ENCODE measurements around the gene ANTKMT. TPM values are rescaled to one million over a fixed set of nuclear protein-coding genes. Genes with fewer than 3 reads are reported as not detected.

ANTKMT gene
- total and polyA plus RNA-seq, 2 of the 8 experiments (the other 6 are each of a cell fraction or from before 2014, with no cell fraction given) = 26.5 to 26.6 TPM

GRCh38 chr16:717450-718245, 3.3 kb upstream of the ANTKMT start:
- Histone ChIP-seq H4K8ac (ENCODE audit: extremely low read depth, insufficient read depth, low read length) (no peak overlapping the region), H2AFZ (ENCODE audit: low read length) (no peak overlapping the region), H4K20me1 (replicated peaks in 1 of 2; ENCODE audit: control insufficient read depth in 1 of 2, insufficient read depth in 2 of 2, low read length in 2 of 2) (peaks cover 6 to 14% of the 10 kb centered on the region in 2 experiments), H3K23me2 (ENCODE audit: low read depth, low read length) (peaks cover 19% of the 10 kb centered on the region; the same call in 1 of the 2 replicates), H3K4me1 (replicated peaks in 1 of 4; ENCODE audit: control insufficient read depth in 3 of 4, insufficient read depth in 4 of 4, low read length in 3 of 4) (peaks cover 0 to 29% (median 19%) of the 10 kb centered on the region in 4 experiments; a peak in 5 of 7 replicates), H4K91ac (replicated peaks; ENCODE audit: insufficient read length, low read length) (no peak overlapping the region), H3K4ac (replicated peaks; ENCODE audit: insufficient read length, low read depth, low read length) (no peak overlapping the region), H3K79me2 (ENCODE audit: control insufficient read depth in 1 of 2, insufficient read depth in 2 of 2, low read length in 2 of 2) (no peaks in the 10 kb centered on the region), H2BK12ac (ENCODE audit: low read depth, low read length) (no peak overlapping the region), H3K79me1 (ENCODE audit: low read depth, low read length) (no peaks in the 10 kb centered on the region), H3K4me3 (ENCODE audit: extremely low read depth in 1 of 4, insufficient read depth in 2 of 4, low read depth in 3 of 4, low read length in 4 of 4) (no peak overlapping the region), H3K36me3 (ENCODE audit: control insufficient read depth in 2 of 4, insufficient read depth in 4 of 4, low read length in 3 of 4) (peaks cover 0 to 6% (median 0%) of the 10 kb centered on the region in 4 experiments; a peak in 1 of 8 replicates), H4K5ac (ENCODE audit: insufficient read length, low read depth, low read length) (no peak overlapping the region), H2BK120ac (replicated peaks; ENCODE audit: low read depth, low read length) (no peak overlapping the region), H3K14ac (ENCODE audit: insufficient read length) (no peak overlapping the region), H2BK15ac (ENCODE audit: low read length) (no peak overlapping the region), H2AK5ac (ENCODE audit: low read depth, low read length) (no peak overlapping the region), H3K4me2 (ENCODE audit: insufficient read depth in 1 of 2, low read depth in 2 of 2, low read length in 2 of 2) (no peak overlapping the region; a peak in 1 of 4 replicates), H3K9ac (replicated peaks in 1 of 4; ENCODE audit: extremely low read depth in 1 of 4, low read depth in 3 of 4, low read length in 3 of 4) (no peak overlapping the region; a peak in 1 of 7 replicates), H2BK5ac (ENCODE audit: low read depth, low read length) (no peak overlapping the region), H3K56ac (replicated peaks; ENCODE audit: insufficient read length, low read depth, low read length) (no peak overlapping the region), H3K18ac (ENCODE audit: extremely low read depth, low read length) (no peak overlapping the region), H3K27ac (ENCODE audit: low read depth, low read length) (no peak overlapping the region; the same call in 1 of the 2 replicates), H3K27me3 (replicated peaks in 1 of 4; ENCODE audit: control insufficient read depth in 3 of 4, extremely low read depth in 1 of 4, insufficient read depth in 3 of 4, low read length in 3 of 4) (peaks cover 0 to 41% (median 24%) of the 10 kb centered on the region in 4 experiments; a peak in 6 of 7 replicates), H3K23ac (ENCODE audit: insufficient read length) (no peak overlapping the region), H3K9me3 (ENCODE audit: insufficient read depth in 2 of 2, low read depth in 1 of 2, low read length in 1 of 2) (no peaks in the 10 kb centered on the region; a peak in 1 of 4 replicates), H2BK20ac (ENCODE audit: low read length) (no peak overlapping the region)
- 80% methylated on average over 25 of the region's 32 CpGs; no CpG with 5 or more reads in 1 of the 2 experiments for WGBS, 2 experiments (ENCODE audit: extremely low coverage in 1 of 2, insufficient coverage in 1 of 2, insufficient read length in 1 of 2, insufficient replicate concordance in 2 of 2, low coverage in 1 of 2, low lambda C conversion rate in 2 of 2, missing lambda C conversion rate in 1 of 2)
- FAIRE-seq = no peak
- TF ChIP-seq ATF3 (IDR thresholded peaks at IDR 0.05; ENCODE audit: insufficient read depth, low read depth, low read length) (no peak), POU5F1 (IDR thresholded peaks at IDR 0.05; ENCODE audit: low read depth, low read length) (no peak), SP4 (IDR thresholded peaks at IDR 0.05; ENCODE audit: low read length) (no peak), BCL11A (IDR thresholded peaks at IDR 0.05; ENCODE audit: low read depth in 2 of 2, low read length in 2 of 2) (no peak), FOSL1 (IDR thresholded peaks at IDR 0.05; ENCODE audit: insufficient read depth, low read depth, low read length) (no peak)
- CTCF ChIA-PET (ENCODE audit: partially characterized antibody) = interaction anchor here (1.5 to 33.4 kb wide), 6 partner anchors 14 to 83 kb away, joined by 3 to 977 read pairs (median 7); partner anchors contain the start of genes ANTKMT, CCDC78, CHTF18 and CIAO3
- DNase-seq (ENCODE audit: low read depth in 1 of 2, low spot score in 2 of 2) = no peak
- POLR2A ChIA-PET (ENCODE audit: partially characterized antibody) = interaction anchor here (0.5 to 23.0 kb wide), 9 partner anchors 1 to 83 kb away, joined by 4 to 353 read pairs (median 8); partner anchors contain the start of genes ANTKMT, CCDC78, CIAO3 and GNG13
